ENCODE measurements around the gene WFIKKN2.

DNA sequence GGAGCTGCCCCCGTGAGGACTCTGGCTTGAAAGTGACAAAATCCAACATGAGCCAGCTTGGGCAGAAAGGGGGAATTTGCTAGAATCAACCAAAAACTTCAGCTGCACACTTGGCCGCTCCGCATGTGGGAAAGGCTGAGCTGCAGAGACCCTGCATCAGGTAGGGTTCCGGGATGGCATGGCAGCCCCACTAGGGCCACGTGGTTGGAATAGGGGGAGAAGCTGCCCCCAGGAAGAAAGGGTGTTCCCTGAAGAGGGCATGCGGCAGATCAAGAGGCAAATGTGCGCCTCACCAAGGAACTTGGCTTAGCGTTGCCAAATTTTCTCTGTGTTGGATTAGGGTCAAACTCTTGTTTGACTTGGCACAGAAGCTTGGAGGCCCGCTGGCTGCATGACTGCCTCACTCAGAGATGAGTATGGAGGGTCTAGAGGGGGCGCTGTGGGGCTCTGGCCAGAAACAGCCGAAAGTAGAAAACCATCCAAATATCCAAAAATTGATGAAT, 29.2 kb upstream of the WFIKKN2 start:
- TF ChIP-seq EZH2 (IDR thresholded peaks at IDR 0.05) (no peak), POLR2AphosphoS5 (IDR thresholded peaks at IDR 0.05; ENCODE audit: borderline replicate concordance, low read depth, low read length) (no peak)

Measured in SK-N-MC (cell line).